Glomerular visceral epithelial cell (primary cell): ENCODE results near the gene KLHL30.
A peak's percentile ranks its signal among the peaks of the same experiment; 100 is the strongest.

ENCODE experiments used
- DNase-seq: peaks from one replicate; pipeline ENCODE4 v3.0.0-alpha.2; 2016; ENCODE audit errors: extremely low spot score

KLHL30 gene

DNA sequence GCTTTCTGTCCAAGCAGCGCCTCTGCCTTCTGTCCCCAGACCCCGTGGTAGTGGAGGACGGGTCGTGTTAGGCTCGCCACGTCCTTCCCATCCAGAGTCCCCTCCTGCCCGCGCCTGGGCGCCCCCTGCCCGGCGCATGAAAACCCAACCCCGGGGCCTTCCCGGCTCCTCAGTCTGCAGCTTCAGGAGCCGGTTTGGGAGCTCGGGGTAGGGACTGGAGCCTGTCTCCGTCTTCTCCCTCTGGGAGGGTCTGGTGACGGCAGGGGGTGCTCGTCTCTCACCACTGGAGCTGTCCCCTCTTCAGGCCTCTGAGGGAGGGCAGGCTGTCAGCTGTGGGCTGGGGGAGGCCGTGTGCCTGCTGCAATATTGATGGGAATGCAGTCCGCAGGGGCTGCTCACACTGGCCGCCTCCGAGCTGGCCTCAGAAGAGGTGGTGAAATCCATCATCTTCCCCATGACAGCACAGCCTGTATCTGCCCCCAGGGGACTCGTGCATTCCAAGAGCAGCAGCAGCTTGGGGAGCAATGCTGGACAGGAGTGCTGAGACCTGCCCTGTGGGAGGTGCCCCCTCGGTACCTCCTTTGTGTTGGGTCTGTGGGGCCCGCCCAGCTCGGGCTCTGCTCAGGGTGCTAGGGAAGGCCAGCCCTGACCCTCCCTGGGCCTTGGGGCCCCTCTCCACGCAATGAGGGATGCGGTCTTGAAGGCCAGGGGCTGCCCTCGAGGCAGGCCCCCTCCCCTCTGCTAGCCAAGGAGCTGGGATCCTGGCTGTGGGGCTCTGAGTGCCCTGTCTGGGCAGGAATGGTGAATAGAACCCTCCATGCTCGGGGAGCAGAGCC lies 17.8 kb upstream of the KLHL30 start:
- DNase-seq: no peak

GRCh38 chr2:238121511-238122286 lies 16.8 kb upstream of the KLHL30 start:
- DNase-seq: no peak

- DNase-seq: no peak
Observed at GRCh38 chr2:238122287-238123217, 15.9 kb upstream of the KLHL30 start.

DNA sequence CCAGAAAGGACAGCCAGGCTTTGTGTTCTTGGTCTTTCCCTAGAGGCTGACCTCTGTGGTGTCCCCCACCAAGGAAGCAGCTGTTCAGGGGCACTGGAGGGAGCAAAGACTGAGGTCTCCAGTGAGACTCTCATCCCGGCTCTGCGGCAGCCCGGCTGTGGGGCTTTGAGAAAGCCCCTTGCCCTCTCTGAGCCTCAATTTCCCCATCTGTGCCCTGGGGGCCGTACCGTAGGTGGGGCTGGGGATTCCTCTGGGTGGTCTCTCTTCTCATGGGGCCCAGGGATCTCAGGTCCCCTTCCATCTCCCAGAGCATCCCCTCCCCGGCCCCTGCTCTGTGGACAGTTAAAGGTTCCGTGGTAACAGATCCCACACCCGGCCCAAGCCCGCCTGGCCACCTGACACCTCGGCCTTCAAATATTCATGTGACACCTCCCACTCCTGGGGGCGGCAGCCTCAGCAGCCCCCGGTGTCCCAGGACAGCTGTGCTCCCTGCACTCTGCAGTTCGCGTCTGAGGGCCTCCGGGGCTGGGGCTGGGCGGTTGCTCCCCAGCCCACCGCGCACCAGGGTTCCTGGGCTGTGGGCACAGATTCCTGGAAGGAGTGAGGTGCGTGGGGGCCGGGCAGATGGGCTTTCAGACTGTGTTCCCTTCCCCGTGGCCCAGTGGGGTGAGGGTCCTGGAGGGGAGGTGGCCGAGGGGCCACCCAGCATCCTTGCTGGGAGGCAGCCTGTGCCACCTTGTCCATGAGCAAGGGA lies 15.1 kb upstream of the KLHL30 start:
- no peak for DNase-seq

DNA sequence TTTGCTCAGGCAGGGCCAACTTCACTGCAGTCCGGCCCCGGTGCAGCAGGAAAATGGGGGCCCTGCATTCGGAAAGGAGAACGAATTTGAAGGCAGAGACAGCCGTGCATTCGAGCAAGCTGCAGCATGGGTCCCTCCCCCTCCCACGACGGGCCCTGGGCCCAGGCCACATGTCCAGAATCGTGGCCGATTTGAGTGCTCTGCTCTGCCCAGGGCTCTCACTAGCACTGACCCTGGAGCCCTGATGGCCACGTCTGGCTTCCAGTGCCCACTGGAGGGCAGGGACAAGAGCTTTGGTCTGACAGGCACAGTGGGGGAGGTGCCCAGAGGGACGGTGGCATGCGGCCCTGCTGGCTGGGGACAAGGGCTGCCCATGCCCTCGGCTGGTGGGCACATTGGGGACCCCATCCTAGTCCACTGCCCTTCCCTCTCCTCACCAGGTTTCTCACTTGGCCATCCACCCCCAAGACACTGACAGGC lies 14.4 kb upstream of the KLHL30 start:
- DNase-seq: no peak

GRCh38 chr2:238124488-238125126 lies 13.9 kb upstream of the KLHL30 start:
- no peak for DNase-seq

DNA sequence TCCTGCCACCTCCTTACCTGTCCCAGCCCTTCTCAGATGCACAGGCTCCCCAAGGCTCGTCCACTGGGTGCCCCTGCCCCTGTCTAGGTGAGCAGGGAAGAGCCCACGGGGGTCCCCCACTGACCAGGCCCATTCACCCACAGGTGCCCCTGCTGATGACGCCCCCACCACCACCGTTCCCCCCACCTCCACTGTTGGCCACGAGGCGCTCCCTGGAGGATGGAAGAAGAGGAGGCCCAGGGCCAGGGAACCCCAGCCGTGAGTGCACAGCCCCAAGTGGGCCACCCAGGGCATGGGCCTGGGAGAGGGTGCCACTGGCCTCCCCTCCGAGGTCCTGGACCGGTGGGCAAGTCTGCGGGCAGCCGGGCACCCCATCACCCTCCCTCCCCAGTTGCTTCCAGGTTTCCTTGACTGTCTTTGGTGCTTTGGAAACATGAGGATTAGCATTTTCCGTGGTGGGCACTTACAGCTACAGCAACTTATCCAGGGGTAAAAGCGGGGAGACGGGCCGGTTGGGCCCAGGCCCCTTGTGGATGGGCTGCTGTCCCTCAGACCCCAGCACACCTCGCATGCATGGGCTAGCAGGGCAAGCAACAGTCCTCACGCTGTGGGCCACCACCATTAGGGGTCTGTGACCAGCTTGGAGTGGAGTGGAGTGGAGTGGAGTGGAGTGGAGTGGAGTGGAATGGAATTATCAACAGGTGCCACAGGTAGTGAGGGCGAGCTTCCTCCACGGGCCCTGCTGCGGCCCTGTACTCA lies 13.2 kb upstream of the KLHL30 start:
- no peak for DNase-seq

- no peak for DNase-seq
Observed at GRCh38 chr2:238126338-238126737, 12.1 kb upstream of the KLHL30 start.

- DNase-seq: no peak
Observed at GRCh38 chr2:238126775-238127164, 11.7 kb upstream of the KLHL30 start.

GRCh38 chr2:238127165-238128060 lies 11.1 kb upstream of the KLHL30 start:
- DNase-seq: peak; percentile 67

DNA sequence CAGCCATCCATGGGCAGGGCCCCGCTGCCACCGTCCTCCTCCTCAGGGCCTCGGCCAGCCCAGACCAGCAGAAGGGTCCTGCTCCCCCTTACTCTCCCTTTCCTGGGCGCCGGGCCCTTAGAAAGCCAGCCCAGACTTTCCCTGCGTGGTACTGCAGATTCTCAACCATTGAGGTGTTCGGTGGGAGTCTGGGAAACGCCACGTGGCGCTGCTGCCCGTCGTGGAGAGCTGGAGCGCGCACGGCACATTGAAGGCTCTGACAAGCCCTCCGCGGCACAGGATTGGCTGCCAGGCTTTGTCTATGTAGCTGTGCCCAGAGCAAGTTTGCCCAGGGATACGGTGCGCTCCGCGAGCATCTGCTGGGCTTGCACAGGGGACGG lies 10.4 kb upstream of the KLHL30 start:
- DNase-seq: no peak

DNA sequence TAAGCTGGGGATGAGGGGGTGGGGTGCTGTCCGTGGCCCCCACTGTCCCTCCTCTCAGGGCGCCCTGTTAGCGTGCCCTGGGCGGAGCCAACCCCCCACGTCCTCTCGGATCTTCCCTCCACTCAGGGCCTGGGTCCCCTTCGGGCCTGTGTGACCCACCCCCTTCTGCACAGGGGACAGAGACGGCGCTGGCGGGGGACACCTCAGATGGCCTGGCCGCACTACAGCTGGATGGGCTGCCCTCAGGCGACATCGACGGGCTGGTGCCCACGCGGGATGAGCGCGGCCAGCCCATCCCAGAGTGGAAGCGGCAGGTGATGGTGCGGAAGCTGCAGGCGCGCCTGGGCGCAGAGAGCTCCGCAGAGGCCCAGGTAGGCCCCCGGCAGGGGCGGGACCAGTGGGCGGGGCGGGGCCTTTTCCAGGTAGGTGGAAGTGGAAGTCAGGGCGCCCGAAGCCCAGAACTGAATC lies 9.9 kb upstream of the KLHL30 start:
- DNase-seq: no peak

GRCh38 chr2:238129166-238130010 lies 9.1 kb upstream of the KLHL30 start:
- DNase-seq: no peak

DNA sequence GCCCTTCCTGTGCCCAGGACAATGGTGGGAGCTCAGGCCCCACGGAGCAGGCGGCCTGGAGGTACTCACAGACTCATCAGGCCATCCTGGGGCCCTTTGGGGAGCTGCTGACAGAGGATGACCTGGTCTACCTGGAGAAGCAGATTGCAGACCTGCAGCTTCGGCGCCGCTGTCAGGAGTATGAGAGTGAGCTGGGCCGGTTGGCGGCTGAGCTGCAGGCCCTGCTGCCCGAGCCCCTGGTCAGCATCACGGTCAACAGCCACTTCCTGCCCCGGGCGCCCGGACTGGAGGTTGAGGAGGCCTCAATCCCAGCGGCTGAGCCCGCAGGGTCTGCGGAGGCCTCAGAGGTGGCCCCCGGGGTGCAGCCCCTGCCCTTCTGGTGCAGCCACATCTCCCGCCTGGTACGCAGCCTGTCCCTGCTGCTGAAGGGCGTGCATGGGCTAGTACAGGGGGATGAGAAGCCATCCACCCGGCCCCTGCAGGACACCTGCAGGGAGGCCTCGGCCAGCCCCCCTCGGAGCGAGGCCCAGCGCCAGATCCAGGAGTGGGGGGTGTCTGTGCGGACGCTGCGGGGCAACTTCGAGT lies 8.3 kb upstream of the KLHL30 start:
- no peak for DNase-seq

- no peak for DNase-seq
Observed at GRCh38 chr2:238130696-238131628, 7.5 kb upstream of the KLHL30 start.

DNA sequence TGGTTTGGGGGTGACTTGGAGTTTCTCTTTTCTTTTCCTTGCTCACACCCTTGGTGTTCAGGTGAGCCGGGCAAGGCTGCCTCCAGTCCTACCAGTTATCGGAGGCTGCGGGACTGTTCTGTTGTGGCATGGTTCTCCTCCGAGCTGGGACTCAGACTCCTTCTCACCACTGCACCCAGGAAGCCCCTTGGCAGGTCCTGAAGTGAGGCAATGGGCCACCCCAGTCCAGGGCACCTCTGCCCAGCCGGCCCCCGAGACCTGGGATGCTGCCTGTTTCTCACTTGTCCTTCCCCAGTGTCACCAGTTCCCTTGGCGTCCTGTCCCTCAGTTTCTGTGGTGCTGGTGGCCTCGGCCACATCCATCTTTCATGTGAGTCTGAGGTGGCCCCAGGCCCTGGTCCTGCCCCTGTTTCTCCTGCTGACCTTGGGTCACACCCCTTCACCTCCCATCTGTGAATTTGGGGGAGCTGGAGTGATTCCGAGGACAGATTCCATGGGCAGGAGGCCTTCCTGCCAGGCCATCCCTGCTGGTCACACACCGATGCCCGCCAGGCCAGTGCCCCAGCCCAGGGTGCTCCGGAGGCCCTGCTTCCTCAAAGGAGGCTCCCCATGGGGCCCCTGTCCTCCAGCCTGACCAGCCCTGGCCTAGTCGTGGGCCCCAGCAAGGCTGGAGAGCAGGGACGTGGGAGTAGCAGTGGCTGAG lies 6.6 kb upstream of the KLHL30 start:
- DNase-seq: no peak
